Urinary bladder (tissue), 4 donors: ENCODE data around the gene AP3M1. TPM values are rescaled to one million over a fixed set of nuclear protein-coding genes. Genes with fewer than 3 reads are reported as not detected.

Source experiments
- DNase-seq: peaks from one replicate; pipeline ENCODE4 v3.0.0-alpha.2; 2015; ENCODE audit errors: extremely low spot score
- H3K27ac ChIP-seq: one replicate; pipeline ENCODE4 v1.5.1; 2013; ENCODE audit warnings: low read depth, mild to moderate bottlenecking, moderate library complexity
- H3K36me3 ChIP-seq: one replicate; pipeline ENCODE4 v1.6.1; 2013; ENCODE audit warnings: mild to moderate bottlenecking, moderate library complexity; ENCODE audit not compliant: insufficient read depth
- H3K4me1 ChIP-seq: one replicate; pipeline ENCODE4 v1.6.1; 2013; ENCODE audit warnings: mild to moderate bottlenecking, moderate library complexity; ENCODE audit not compliant: insufficient read depth
- H3K4me3 ChIP-seq: one replicate; pipeline ENCODE4 v1.5.1; 2013; ENCODE audit warnings: low read depth, low read length
- WGBS: extraction: QIAGEN DNeasy Blood & Tissue Kit; methylation state at CpG from one replicate; pipeline ENCODE4 v1.1.7; 2013; 5-methylcytosine and 5-hydroxymethylcytosine counted together
- polyA plus RNA-seq: library from polyadenylated mRNA; stranded (reverse); fragments of 200-250 nt; gene quantifications from one replicate; pipeline ENCODE4 v1.2.3, GENCODE V29; 2013
- total RNA-seq: library from RNA; depleted of rRNA; stranded (reverse); fragments of >200 nt; gene quantifications from one replicate; pipeline ENCODE4 v1.2.3, GENCODE V29; 2014
- donor health status: healthy with polysubstance abuse.
- donor health status: healthy.

The AP3M1 gene
- total and polyA plus RNA-seq, 2 donors = 28.5 to 34.7 TPM

DNA sequence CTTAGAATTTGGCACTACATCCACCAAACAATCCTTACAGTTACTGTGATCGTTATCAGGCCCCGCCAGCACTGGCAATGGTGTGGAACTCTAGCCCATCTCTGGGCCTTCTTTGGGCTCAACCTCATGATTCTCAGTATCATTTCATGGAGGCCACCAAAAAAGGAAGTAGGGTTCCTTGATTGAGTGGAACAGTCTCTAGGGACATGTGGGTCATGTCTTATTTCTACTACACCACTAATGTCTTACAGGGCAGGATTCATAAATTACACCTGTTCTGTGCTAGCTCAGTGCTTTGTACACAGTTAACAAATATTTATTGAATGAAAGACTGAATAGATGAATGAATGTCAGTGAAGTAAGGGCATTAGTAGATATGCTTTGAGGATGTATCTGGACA, 53.9 kb downstream of the AP3M1 start:
- no peak for DNase-seq
- H3K4me1 ChIP-seq = peaks cover 2% of the 10 kb centered on the region
- H3K36me3 ChIP-seq = peaks cover 19% of the 10 kb centered on the region
- no peak overlapping the region for H3K4me3 ChIP-seq
- no peak overlapping the region for H3K27ac ChIP-seq
- WGBS = 92% methylated on average over 2 of the region's 2 CpGs

DNA sequence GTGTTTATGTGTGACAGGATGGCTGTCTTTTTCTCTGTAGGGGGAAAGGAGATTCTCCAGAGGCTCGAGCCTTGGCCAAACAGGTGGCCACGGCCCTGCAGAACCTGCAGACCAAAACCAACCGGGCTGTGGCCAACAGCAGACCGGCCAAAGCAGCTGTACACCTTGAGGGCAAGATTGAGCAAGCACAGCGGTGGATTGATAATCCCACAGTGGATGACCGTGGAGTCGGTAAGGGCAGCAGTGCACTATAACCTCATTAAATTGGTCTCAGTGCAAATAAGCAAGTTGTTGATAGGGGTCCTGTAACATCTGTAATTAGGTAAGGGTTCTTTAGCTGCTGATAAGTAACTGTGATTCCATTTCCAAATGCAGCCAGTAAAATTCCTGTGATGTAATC, 56.4 kb downstream of the AP3M1 start:
- Histone ChIP-seq H3K4me1 (no peaks in the 10 kb centered on the region), H3K27ac (no peak overlapping the region), H3K4me3 (no peak overlapping the region), H3K36me3 (peaks cover 17% of the 10 kb centered on the region)
- WGBS = 84% methylated on average over 7 of the region's 7 CpGs
- DNase-seq = no peak

DNA sequence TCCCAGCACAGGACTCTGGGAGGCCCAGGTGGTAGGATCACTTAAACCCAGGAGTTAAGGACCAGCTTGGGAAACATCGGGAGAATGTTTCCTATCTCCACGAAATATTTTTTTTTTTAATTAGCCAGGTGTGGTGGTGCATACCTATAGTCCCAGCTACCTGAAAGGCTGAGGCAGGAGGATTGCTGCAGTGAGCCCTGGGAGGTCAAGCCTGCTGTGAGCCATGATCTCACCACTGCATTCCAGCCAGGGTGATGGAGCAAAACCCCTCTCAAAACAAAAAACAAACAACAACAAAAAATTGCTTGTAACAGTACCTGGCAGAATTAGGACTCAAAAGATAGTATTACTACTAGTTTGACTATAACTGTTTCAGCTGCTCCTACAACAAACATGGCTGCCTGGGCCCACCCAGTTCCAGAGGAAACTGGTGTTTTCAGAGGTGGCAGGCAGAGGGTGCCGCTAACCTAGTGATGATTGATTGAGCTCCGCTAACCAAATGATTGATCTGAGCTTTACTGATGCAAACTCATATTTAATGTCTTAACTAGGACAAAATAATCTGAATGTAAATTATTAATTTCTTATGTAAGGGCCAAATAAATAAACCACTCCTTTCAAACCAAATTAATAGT, 57.0 kb downstream of the AP3M1 start:
- no peak for DNase-seq
- no peak overlapping the region for H3K27ac ChIP-seq
- H3K36me3 ChIP-seq = peaks cover 15% of the 10 kb centered on the region
- WGBS = 94% methylated on average over 4 of the region's 4 CpGs
- no peaks in the 10 kb centered on the region for H3K4me1 ChIP-seq
- H3K4me3 ChIP-seq = no peak overlapping the region

DNA sequence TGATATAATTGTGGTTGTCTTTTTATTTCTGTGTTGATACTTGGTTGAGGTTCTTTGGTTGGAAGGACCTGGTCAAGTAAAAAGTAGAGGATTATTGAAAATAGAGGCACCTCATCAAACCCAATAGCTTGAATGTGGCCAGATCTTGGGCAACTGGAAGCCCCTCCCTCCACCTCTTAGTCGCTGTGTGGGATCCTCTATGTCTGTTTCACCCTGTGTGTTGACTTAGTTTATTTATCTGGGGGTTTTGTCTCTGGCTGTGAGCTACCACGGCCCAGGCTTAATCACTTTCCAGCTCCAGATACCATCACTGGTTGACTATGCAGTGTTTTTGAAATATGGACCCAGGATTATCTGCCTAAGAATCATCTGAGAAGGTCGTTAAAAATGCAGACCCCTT, 58.3 kb downstream of the AP3M1 start:
- H3K4me3 ChIP-seq = no peak overlapping the region
- peaks cover 12% of the 10 kb centered on the region for H3K36me3 ChIP-seq
- H3K27ac ChIP-seq = no peak overlapping the region
- DNase-seq = no peak
- no peaks in the 10 kb centered on the region for H3K4me1 ChIP-seq
- WGBS = 71% methylated on average over 3 of the region's 3 CpGs

DNA sequence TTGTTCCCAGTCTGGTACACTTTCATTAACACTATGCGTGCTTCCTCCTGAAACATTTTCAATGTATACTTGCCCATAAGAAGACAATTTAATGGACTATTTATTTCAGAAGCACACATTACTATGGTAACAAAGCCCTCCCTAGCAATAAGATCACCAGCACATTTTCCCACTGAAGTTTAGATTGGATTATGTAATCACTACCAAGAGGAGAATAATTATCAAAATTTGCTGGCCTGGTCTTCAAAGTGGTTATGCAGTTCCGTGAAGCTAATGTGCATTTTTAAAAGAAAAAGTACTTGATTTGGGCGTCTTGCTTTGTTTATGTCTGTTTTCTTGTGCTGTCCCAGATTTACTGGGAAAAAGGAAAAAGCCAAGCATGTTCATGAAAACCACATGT, 61.9 kb downstream of the AP3M1 start:
- WGBS = 38% methylated on average over 3 of the region's 3 CpGs
- no peak overlapping the region for H3K4me3 ChIP-seq
- no peak for DNase-seq
- H3K36me3 ChIP-seq = peaks cover 1% of the 10 kb centered on the region
- no peaks in the 10 kb centered on the region for H3K4me1 ChIP-seq
- H3K27ac ChIP-seq = peak overlapping the region; percentile 28

DNA sequence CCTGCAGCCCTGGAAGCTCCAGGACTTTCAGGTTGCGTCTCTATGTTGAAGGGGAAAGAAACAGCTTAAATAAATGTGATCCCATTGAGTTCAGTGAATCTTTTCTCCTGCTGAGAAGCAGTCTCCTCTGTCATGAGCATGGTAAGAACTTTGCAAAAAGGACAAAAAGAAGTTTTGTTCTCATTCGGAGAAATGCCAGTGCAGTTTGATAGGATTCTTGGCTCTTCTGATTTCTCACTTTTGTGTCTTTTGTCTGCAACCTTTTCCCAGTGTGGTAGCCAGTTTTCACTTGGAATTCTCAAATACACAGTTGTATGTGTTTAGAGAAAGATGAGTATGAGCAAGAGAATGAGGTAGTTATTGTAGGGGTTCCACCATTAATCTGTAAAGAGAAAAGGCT, 64.3 kb downstream of the AP3M1 start:
- whole genome bisulfite sequencing = 83% methylated on average over 2 of the region's 2 CpGs
- no peak for DNase-seq
- Histone ChIP-seq H3K36me3 (peaks cover 3% of the 10 kb centered on the region), H3K4me3 (no peak overlapping the region), H3K4me1 (no peaks in the 10 kb centered on the region), H3K27ac (no peak overlapping the region)

DNA sequence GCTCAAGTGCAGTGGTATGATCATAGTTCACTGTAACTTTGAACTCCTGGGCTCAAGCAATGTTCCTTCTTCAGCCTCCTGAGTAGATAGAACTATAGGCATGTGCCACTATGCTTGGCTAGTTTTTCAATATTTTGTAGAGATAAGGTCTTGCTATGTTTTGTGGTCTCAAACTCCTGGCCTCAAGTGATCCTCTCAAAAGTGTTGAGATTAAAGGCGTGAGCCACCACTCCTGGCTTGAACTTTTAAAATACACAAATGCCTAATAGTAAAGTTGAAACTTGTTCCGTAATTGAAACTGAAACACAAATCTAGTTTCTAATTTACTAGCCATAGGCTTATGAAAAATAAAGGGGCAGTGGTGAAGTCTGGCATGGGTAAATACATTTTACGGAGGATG, 65.7 kb downstream of the AP3M1 start:
- peaks cover 3% of the 10 kb centered on the region for H3K36me3 ChIP-seq

DNA sequence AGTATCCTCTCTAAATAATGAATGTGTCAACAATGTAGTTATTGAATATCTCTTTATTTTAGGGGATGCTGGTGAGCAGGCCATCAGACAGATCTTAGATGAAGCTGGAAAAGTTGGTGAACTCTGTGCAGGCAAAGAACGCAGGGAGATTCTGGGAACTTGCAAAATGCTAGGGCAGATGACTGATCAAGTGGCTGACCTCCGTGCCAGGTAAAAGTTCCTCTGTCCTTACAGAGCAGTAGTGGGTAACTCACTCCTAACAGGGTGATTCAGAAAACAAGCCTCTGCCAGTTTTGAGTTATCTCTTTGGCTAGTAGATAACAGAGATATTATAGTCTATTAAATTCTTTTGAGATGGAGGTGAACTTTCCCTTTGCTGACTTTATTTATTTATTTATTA, 67.3 kb downstream of the AP3M1 start:
- DNase-seq = no peak
- H3K4me3 ChIP-seq = no peak overlapping the region
- H3K27ac ChIP-seq = no peak overlapping the region
- H3K4me1 ChIP-seq = no peaks in the 10 kb centered on the region
- H3K36me3 ChIP-seq = peaks cover 3% of the 10 kb centered on the region
- WGBS = 81% methylated on average over 2 of the region's 2 CpGs

More for the DNA sequence above, 65.7 kb downstream of the AP3M1 start:
- Histone ChIP-seq H3K27ac (peak overlapping the region; percentile 67), H3K4me1 (no peaks in the 10 kb centered on the region), H3K4me3 (no peak overlapping the region)
- DNase-seq = no peak
- whole genome bisulfite sequencing = 76% methylated on average over 3 of the region's 3 CpGs

DNA sequence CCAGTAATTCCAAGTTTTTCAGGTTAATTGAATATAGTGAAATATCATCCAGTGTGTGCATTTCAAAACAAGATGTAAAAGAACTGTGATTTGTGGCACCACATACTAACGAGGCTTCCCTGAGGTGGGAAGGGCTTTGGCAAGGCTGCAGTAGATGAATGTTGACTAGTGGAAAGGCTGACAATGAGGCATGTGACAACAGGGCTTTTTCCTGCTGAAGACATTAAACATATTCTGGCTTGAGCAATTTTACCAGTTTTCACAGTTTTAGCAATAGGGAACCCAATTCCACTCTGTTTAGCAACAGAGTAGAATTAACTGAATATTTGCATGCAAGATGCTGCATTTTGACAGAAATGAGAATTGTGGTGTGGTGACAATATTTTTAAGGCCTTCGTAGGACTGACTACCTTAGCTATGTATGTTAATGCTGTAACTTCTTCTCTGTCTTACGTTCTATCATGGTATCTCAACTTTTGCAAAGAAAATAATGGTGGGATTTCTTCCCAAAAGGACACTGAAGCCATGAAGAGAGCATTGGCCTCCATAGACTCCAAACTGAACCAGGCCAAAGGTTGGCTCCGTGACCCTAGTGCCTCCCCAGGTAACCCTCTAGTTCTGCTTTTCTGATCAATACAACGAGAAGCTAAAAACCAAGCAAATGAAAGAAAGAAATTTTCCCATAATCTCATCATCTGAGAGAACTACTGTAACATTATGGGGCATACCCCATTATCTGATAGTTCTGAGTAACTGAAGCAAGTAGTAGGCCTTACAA, 68.5 kb downstream of the AP3M1 start:
- Histone ChIP-seq H3K4me1 (no peaks in the 10 kb centered on the region), H3K4me3 (no peak overlapping the region), H3K36me3 (peaks cover 3% of the 10 kb centered on the region), H3K27ac (no peak overlapping the region)
- no peak for DNase-seq
- 67% methylated on average over 5 of the region's 5 CpGs for WGBS

DNA sequence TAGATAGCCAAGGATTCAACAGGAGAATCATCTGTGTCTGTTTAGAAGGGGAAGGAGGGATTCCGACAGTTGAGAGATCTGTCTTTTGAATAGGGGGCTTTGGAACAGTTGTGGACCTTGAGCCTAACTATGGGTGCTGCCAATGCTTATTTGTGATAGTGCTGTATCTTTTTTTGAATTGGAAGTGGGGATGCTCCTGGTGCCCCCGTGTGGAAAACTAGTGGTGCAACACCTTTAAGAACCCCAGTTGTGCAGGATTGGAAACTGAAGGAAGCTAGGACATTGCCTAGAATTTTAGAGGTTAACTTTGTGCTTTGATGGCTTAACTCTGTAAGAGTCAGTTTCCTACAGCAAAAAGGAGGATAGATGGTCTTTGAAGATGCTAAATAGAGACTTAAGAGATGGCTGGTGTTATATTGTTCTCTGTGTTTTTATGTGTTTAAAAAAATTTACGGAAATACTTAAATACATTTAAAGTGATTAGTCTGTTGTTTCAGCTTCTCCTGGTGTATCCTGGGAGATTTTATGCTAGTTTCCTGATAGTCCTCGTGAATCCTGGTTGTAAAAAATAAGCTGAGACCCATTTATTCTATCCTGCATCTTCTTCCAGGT, 69.3 kb downstream of the AP3M1 start:
- DNase-seq = no peak
- peaks cover 3% of the 10 kb centered on the region for H3K36me3 ChIP-seq
- H3K4me1 ChIP-seq = no peaks in the 10 kb centered on the region
- no peak overlapping the region for H3K27ac ChIP-seq
- no peak overlapping the region for H3K4me3 ChIP-seq
- 48% methylated on average over 4 of the region's 4 CpGs for WGBS

DNA sequence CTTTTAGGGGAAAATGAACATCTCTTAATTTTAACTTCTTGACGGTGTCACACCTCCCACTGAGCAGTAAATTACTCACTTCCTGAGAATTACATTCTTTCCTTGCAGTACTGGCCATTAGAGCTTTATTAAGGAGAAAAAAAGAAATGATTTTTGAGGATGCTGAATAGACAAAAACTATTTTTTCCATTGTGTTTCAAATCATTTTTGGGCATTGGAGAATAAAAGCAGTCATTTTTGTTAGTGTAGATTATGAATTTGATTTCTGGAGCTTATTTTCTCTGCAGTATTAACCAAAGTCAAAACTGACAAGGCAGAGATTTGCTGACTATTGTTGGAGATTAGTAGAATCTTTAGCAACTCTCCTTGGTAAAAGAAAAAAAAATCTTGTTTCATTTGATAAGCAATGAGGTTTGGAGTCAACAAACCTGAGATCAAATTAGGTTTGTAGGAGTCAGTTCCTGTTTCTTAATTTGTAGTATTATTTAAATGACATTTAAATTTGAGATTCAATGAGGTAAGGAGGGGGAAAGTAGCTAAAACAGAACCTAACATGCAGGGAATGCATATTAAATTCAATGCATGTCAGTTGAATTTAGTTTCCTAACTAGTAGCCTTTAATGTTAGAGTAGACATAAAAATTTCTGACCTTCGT, 70.6 kb downstream of the AP3M1 start:
- Histone ChIP-seq H3K4me1 (no peaks in the 10 kb centered on the region), H3K4me3 (no peak overlapping the region), H3K27ac (no peak overlapping the region), H3K36me3 (peaks cover 6% of the 10 kb centered on the region)
- no peak for DNase-seq
- WGBS = 59% methylated on average over 2 of the region's 2 CpGs

DNA sequence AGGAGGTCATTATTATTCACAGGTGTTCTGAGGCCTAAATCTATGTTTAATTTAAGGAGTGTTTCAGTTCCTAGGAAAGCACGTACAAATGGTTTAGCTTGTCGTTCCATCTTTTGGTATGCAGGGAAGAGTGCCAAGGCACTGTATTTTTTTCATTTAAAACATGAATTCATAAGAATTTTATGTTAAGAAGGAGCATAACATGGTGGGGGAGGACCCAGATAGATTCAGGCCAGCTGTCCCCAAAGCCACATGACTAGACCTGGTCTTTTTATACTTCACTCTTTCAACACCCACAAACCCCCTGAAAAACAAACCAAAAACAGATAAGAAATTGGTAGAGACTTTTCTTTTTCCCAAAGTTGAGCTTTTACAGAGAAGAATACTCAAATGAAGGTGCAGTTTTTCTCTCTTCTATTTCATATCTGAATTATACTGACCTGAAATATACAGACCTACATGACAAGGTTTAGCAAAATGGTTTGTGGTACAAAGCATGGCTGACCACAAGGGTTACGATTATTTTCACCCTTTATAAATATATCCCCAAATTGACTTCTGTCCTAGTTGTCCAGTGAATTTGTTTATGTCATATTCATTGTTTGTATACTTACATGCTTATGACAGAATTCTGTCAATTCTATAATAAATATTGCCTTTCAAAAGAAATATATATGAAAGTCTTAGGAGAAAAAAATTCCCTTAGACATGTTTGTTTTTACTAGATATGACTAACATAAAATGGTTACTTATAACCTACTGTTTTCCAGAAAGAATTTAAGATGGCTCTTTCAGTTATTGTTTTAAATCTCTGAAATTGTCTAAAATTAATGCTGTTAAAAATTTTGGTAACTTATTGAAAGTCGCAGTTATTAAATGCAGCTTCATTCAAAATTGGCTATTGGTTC, 71.3 kb downstream of the AP3M1 start:
- WGBS = 52% methylated on average over 4 of the region's 4 CpGs
- no peak for DNase-seq
- no peak overlapping the region for H3K4me3 ChIP-seq
- no peak overlapping the region for H3K27ac ChIP-seq
- no peaks in the 10 kb centered on the region for H3K4me1 ChIP-seq
- peaks cover 4% of the 10 kb centered on the region for H3K36me3 ChIP-seq

DNA sequence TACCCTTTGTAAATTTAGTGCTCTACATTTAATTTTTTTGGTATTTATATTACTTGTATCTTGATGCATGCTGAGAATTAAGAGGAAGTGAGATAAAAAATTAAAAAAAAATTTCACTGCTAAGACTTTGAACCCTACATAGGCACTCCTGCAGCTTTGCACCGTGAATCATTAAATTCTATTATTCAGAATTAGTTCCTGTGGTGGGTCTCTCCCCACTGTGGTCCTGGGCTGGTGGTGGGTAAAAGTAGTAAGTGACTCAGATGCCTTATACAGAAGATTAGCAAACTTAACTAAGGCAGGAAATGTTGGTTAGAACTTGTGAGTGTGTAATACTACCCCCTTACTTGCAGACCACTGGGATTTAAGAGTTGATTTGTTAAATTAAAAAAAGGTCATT, 72.6 kb downstream of the AP3M1 start:
- H3K36me3 ChIP-seq = peaks cover 5% of the 10 kb centered on the region
- WGBS = 66% methylated on average over 1 of the region's 1 CpG
- H3K27ac ChIP-seq = no peak overlapping the region
- DNase-seq = no peak
- H3K4me1 ChIP-seq = no peaks in the 10 kb centered on the region
- no peak overlapping the region for H3K4me3 ChIP-seq
